ENCODE measurements around the gene FBXO31. TPM values are rescaled to one million over a fixed set of nuclear protein-coding genes. Genes with fewer than 3 reads are reported as not detected.

The FBXO31 gene
- total RNA-seq, 2 experiments from 2014 or later, result 35.7 to 38.9 TPM

GRCh38 chr16:87384162-87384874, 742 bp upstream of the FBXO31 start:
- H3K36me3 Mint-ChIP-seq (ENCODE audit: low read depth), result peaks cover 20% of the 10 kb centered on the region
- H3K27ac ChIP-seq (ENCODE audit: low read depth in 1 of 2, low read length in 2 of 2), result peak overlapping the region; percentile 67 to 72
- peak overlapping the region; percentile 83 for H3K4me3 ChIP-seq (ENCODE audit: low read length)
- ATAC-seq (ENCODE audit: poor library complexity) (no peak), DNase-seq (peak in 1 of 14 experiments; percentile 13)
- peak overlapping the region; percentile 100 for H3K27ac Mint-ChIP-seq
- POLR2A ChIA-PET, result interaction anchor here (0.7 to 4.2 kb wide), 18 partner anchors 9 to 1149 kb away, joined by 3 to 99 read pairs (median 5); partner anchors contain the start of genes BANP, C16orf95, KLHDC4 and MAP1LC3B
- peaks cover 70% of the 10 kb centered on the region for H3K4me1 ChIP-seq (ENCODE audit: insufficient read depth, low read length)
- CTCF ChIA-PET, result interaction anchor here (1.2 to 3.5 kb wide), 3 partner anchors 10 to 394 kb away, joined by 3 to 36 read pairs (median 11); partner anchors contain the start of gene C16orf95
- intact Hi-C loops (cut with DNase I, micrococcal nuclease), result loop anchor here in 1 of 2 experiments (10.0 kb wide), 2 partner anchors 480 to 1070 kb away; partner anchors contain the start of genes SLC7A5 and ZFPM1
- peaks cover 4% of the 10 kb centered on the region for H3K27me3 Mint-ChIP-seq
- H3K4me1 Mint-ChIP-seq (ENCODE audit: low read depth), result peaks cover 68% of the 10 kb centered on the region
- no peaks in the 10 kb centered on the region for H3K9me3 Mint-ChIP-seq
- peak overlapping the region; percentile 96 for H3K4me3 Mint-ChIP-seq
- TF ChIP-seq CTCF (IDR thresholded peaks at IDR 0.05), result no peak
- no peaks in the 10 kb centered on the region for H3K27me3 ChIP-seq (ENCODE audit: control insufficient read depth in 1 of 2, insufficient read depth in 2 of 2, low read length in 2 of 2)
- no peaks in the 10 kb centered on the region for H3K36me3 ChIP-seq (ENCODE audit: insufficient read depth, low read length)
- H3K9me3 ChIP-seq (ENCODE audit: control insufficient read depth in 1 of 2, insufficient read depth in 1 of 2, low read length in 2 of 2), result no peaks in the 10 kb centered on the region

GRCh38 chr16:87382023-87382785, 1.4 kb downstream of the FBXO31 start:
- H3K4me3 ChIP-seq (ENCODE audit: low read length), result peak overlapping the region; percentile 63
- intact Hi-C loops (cut with DNase I, micrococcal nuclease), result loop anchor here in 1 of 2 experiments (10.0 kb wide), 2 partner anchors 483 to 1073 kb away; partner anchors contain the start of genes SLC7A5 and ZFPM1
- Mint-ChIP-seq H3K4me3 (peak overlapping the region; percentile 93), H3K4me1 (ENCODE audit: low read depth) (peaks cover 58% of the 10 kb centered on the region), H3K27me3 (peaks cover 4% of the 10 kb centered on the region), H3K27ac (peak overlapping the region; percentile 90), H3K36me3 (ENCODE audit: low read depth) (peaks cover 15% of the 10 kb centered on the region), H3K9me3 (no peaks in the 10 kb centered on the region)
- H3K9me3 ChIP-seq (ENCODE audit: control insufficient read depth in 1 of 2, insufficient read depth in 1 of 2, low read length in 2 of 2), result no peaks in the 10 kb centered on the region
- CTCF ChIA-PET, result interaction anchor here (1.2 to 3.5 kb wide), 3 partner anchors 12 to 64 kb away, joined by 3 to 36 read pairs (median 11); partner anchors contain the start of gene C16orf95
- no peak overlapping the region for H3K27ac ChIP-seq (ENCODE audit: low read depth in 1 of 2, low read length in 2 of 2)
- peak in 2 of 14 experiments; percentile 17 to 37 for DNase-seq
- TF ChIP-seq CTCF (IDR thresholded peaks at IDR 0.05), result no peak
- ATAC-seq (ENCODE audit: poor library complexity), result no peak
- POLR2A ChIA-PET, result interaction anchor here (1.0 to 4.2 kb wide), 4 partner anchors 11 to 64 kb away, joined by 3 to 99 read pairs (median 25); partner anchors contain the start of genes C16orf95 and MAP1LC3B
- peaks cover 6% of the 10 kb centered on the region for H3K36me3 ChIP-seq (ENCODE audit: insufficient read depth, low read length)
- peaks cover 57% of the 10 kb centered on the region for H3K4me1 ChIP-seq (ENCODE audit: insufficient read depth, low read length)
- H3K27me3 ChIP-seq (ENCODE audit: control insufficient read depth in 1 of 2, insufficient read depth in 2 of 2, low read length in 2 of 2), result no peaks in the 10 kb centered on the region

- Histone ChIP-seq H3K27ac (ENCODE audit: low read depth in 1 of 2, low read length in 2 of 2) (no peak overlapping the region), H3K4me3 (ENCODE audit: low read length) (peak overlapping the region; percentile 1), H3K36me3 (ENCODE audit: insufficient read depth, low read length) (peaks cover 6% of the 10 kb centered on the region), H3K9me3 (ENCODE audit: control insufficient read depth in 1 of 2, insufficient read depth in 1 of 2, low read length in 2 of 2) (no peaks in the 10 kb centered on the region), H3K27me3 (ENCODE audit: control insufficient read depth in 1 of 2, insufficient read depth in 2 of 2, low read length in 2 of 2) (no peaks in the 10 kb centered on the region), H3K4me1 (ENCODE audit: insufficient read depth, low read length) (peaks cover 56% of the 10 kb centered on the region)
- Mint-ChIP-seq H3K36me3 (ENCODE audit: low read depth) (peaks cover 29% of the 10 kb centered on the region), H3K4me3 (peak overlapping the region; percentile 93), H3K9me3 (no peaks in the 10 kb centered on the region), H3K27me3 (peaks cover 4% of the 10 kb centered on the region), H3K27ac (peak overlapping the region; percentile 84), H3K4me1 (ENCODE audit: low read depth) (peaks cover 59% of the 10 kb centered on the region)
- CTCF ChIA-PET, result interaction anchor here (3.3 kb wide), 1 partner anchor 63 kb away, joined by 11 read pairs; the partner anchor contains the start of gene C16orf95
- intact Hi-C loops (cut with DNase I, micrococcal nuclease), result loop anchor here in 1 of 2 experiments (2.0 to 10.0 kb wide), 3 partner anchors 64 to 1074 kb away; partner anchors contain the start of genes C16orf95, SLC7A5 and ZFPM1
- POLR2A ChIA-PET, result interaction anchor here (0.7 to 4.2 kb wide), 3 partner anchors 13 to 385 kb away, joined by 3 to 99 read pairs (median 3); partner anchors contain the start of genes C16orf95, KLHDC4 and MAP1LC3B
- ATAC-seq (ENCODE audit: poor library complexity) (no peak), DNase-seq (peak in 1 of 14 experiments; percentile 27)
- TF ChIP-seq CTCF (IDR thresholded peaks at IDR 0.05), result no peak
These were observed 2.7 kb downstream of the FBXO31 start for GRCh38 chr16:87380881-87381280.

Measured in CD4-positive, alpha-beta T cell (primary cell).